ENCODE results near the gene PIK3C2G. TPM values are rescaled to one million over a fixed set of nuclear protein-coding genes. Genes with fewer than 3 reads are reported as not detected.

Gene PIK3C2G, protein sequence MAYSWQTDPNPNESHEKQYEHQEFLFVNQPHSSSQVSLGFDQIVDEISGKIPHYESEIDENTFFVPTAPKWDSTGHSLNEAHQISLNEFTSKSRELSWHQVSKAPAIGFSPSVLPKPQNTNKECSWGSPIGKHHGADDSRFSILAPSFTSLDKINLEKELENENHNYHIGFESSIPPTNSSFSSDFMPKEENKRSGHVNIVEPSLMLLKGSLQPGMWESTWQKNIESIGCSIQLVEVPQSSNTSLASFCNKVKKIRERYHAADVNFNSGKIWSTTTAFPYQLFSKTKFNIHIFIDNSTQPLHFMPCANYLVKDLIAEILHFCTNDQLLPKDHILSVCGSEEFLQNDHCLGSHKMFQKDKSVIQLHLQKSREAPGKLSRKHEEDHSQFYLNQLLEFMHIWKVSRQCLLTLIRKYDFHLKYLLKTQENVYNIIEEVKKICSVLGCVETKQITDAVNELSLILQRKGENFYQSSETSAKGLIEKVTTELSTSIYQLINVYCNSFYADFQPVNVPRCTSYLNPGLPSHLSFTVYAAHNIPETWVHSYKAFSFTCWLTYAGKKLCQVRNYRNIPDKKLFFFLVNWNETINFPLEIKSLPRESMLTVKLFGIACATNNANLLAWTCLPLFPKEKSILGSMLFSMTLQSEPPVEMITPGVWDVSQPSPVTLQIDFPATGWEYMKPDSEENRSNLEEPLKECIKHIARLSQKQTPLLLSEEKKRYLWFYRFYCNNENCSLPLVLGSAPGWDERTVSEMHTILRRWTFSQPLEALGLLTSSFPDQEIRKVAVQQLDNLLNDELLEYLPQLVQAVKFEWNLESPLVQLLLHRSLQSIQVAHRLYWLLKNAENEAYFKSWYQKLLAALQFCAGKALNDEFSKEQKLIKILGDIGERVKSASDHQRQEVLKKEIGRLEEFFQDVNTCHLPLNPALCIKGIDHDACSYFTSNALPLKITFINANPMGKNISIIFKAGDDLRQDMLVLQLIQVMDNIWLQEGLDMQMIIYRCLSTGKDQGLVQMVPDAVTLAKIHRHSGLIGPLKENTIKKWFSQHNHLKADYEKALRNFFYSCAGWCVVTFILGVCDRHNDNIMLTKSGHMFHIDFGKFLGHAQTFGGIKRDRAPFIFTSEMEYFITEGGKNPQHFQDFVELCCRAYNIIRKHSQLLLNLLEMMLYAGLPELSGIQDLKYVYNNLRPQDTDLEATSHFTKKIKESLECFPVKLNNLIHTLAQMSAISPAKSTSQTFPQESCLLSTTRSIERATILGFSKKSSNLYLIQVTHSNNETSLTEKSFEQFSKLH (N-terminal part only)
- 1 to 10 TPM in 1 of 2 donors, under 1 TPM in 1; 0.62 to 1.1 TPM for total RNA-seq
- 0.55 TPM for polyA plus RNA-seq (ENCODE audit: insufficient read depth, low read depth, low replicate concordance)
- long read RNA-seq, donor 1, result 0 reads
- long read RNA-seq, donor 2, result 0 reads

DNA sequence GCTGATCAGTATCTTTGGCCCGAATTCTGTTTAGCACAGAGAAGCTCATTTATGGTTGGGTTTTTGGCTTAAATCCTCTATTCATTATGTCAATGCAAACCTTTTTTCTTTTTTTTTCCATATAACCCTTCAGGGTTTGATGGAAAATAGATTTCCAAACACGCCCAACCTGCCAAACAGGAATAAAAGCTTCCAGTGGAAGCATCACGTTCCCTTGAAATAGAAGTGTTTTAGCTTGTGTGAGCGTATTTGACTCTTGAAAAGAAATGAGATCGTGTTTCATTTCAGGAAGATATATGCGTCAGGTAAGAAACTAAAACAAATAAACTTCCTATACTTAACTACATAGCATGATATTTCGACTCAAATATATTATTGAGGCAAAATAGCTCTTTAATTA lies at the start of gene PIK3C2G:
TSS of gene PIK3C2G (plus strand) at position 246 of the 400 bp plus-strand sequence. CDS start 20,564 bp downstream, outside the sequence.
- H3K4me3 ChIP-seq, result no peak within 1 kb of the TSS
- DNase-seq, result no peak
- WGBS, 2 donors, result 86 to 89% methylated on average over 7 of the region's 7 CpGs

DNA sequence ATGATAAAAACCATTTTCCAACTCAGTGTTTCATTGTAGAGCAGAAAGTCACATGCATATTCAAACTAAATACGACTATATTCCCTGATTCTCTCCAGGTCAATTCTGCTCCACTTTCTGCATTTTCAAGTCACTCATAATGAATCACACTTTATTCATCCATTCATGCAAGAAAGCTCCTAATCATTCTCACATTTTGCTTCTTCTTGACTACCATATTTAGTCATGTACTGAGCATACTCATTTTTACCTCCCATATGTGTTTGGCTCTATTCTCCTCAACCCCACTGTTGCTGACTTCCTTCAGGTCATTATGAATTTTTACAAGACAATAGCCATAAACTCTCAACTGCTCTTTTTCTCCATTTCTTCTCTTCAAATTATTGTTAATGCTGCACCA lies 43.4 kb upstream of the PIK3C2G start:
- intact Hi-C loops (cut with DNase I; ENCODE audit: low total_unique reads), result no loop called here
- Histone ChIP-seq H3K36me3 (ENCODE audit: low read depth, missing control alignments) (no peaks in the 10 kb centered on the region), H3K27ac (no peak overlapping the region), H3K9me3 (no peaks in the 10 kb centered on the region), H3K4me1 (no peaks in the 10 kb centered on the region), H3K4me3 (no peak overlapping the region), H3K27me3 (no peaks in the 10 kb centered on the region)
- TF ChIP-seq, protein P1, sequence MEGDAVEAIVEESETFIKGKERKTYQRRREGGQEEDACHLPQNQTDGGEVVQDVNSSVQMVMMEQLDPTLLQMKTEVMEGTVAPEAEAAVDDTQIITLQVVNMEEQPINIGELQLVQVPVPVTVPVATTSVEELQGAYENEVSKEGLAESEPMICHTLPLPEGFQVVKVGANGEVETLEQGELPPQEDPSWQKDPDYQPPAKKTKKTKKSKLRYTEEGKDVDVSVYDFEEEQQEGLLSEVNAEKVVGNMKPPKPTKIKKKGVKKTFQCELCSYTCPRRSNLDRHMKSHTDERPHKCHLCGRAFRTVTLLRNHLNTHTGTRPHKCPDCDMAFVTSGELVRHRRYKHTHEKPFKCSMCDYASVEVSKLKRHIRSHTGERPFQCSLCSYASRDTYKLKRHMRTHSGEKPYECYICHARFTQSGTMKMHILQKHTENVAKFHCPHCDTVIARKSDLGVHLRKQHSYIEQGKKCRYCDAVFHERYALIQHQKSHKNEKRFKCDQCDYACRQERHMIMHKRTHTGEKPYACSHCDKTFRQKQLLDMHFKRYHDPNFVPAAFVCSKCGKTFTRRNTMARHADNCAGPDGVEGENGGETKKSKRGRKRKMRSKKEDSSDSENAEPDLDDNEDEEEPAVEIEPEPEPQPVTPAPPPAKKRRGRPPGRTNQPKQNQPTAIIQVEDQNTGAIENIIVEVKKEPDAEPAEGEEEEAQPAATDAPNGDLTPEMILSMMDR (IDR thresholded peaks at IDR 0.05), result no peak
- TF ChIP-seq POLR2A (IDR thresholded peaks at IDR 0.05), result no peak
- WGBS, 2 donors, result 94 to 98% methylated on average over 1 of the region's 1 CpG
- DNase-seq, result no peak

More for the DNA sequence above, at the start of gene PIK3C2G:
- H3K36me3 ChIP-seq (ENCODE audit: low read depth, missing control alignments), result no peaks in the 10 kb centered on the region
- no peaks in the 10 kb centered on the region for H3K27me3 ChIP-seq
- no peaks in the 10 kb centered on the region for H3K4me1 ChIP-seq
- intact Hi-C loops (cut with DNase I; ENCODE audit: low total_unique reads), result no loop called here
- no peak within 1 kb of the TSS for H3K27ac ChIP-seq
- TF ChIP-seq, protein P1 (IDR thresholded peaks at IDR 0.05), result no peak
- TF ChIP-seq POLR2A (IDR thresholded peaks at IDR 0.05), result no peak
- H3K9me3 ChIP-seq, result no peaks in the 10 kb centered on the region

DNA sequence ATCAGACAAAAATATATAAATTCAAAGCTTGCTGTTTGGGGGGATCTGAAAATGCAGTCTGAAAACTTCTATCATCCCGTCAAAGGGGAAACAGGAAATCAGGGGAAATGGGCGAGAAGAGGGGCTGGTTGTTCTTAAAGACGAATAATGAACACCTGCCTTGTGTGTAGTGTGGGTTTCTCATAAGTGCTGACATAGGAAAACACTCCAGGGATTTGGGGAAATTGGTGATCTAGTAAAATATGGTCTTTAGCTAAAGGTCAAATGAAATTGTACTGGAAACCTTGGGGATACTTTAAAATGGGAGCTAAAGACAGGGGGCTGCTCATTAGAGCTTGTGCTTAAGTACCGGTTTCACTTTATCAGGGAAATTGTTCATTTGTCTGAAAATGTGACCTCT lies 39.6 kb upstream of the PIK3C2G start:
- Histone ChIP-seq H3K36me3 (ENCODE audit: low read depth, missing control alignments) (no peaks in the 10 kb centered on the region), H3K4me1 (no peaks in the 10 kb centered on the region), H3K4me3 (no peak overlapping the region), H3K27ac (no peak overlapping the region), H3K27me3 (no peaks in the 10 kb centered on the region), H3K9me3 (no peaks in the 10 kb centered on the region)
- TF ChIP-seq POLR2A (IDR thresholded peaks at IDR 0.05), result no peak
- TF ChIP-seq, protein P1 (IDR thresholded peaks at IDR 0.05), result no peak
- 49 to 56% methylated on average over 4 of the region's 4 CpGs for WGBS, 2 donors
- DNase-seq, result no peak
- intact Hi-C loops (cut with DNase I; ENCODE audit: low total_unique reads), result no loop called here

DNA sequence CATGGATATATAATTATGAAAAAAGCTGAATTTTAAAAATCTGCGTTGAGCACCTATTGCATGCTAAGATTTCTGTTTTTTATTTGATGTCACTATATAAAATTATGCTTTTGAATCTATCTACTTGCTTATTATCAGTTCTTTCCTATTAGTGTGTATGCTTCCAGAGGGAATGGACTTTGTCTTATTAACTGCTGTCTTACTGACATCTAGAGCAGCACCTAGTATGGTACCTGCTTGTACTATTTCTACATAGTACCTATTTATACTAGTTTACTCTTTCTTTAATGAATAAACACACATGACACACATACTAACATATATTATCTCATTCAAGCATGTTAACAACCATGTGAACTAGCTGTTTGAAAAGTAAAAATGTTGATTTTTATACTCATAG lies 38.6 kb upstream of the PIK3C2G start:
- H3K36me3 ChIP-seq (ENCODE audit: low read depth, missing control alignments), result no peaks in the 10 kb centered on the region
- TF ChIP-seq, protein P1 (IDR thresholded peaks at IDR 0.05), result no peak
- no peak for TF ChIP-seq POLR2A (IDR thresholded peaks at IDR 0.05)
- DNase-seq, result no peak
- H3K27ac ChIP-seq, result no peak overlapping the region
- H3K4me1 ChIP-seq, result no peaks in the 10 kb centered on the region
- no peaks in the 10 kb centered on the region for H3K9me3 ChIP-seq
- intact Hi-C loops (cut with DNase I; ENCODE audit: low total_unique reads), result no loop called here
- H3K4me3 ChIP-seq, result no peak overlapping the region
- WGBS, 2 donors, result 91 to 97% methylated on average over 1 of the region's 1 CpG
- H3K27me3 ChIP-seq, result no peaks in the 10 kb centered on the region

All from testis (tissue), 5 donors.